Loucy (cell line): ENCODE data around the gene NRF1.

Source experiments
- EZH2phosphoT487 ChIP-seq: fragments of 200-600 bp; IDR thresholded peaks from 2 replicates; pipeline ENCODE4 v1.6.1; 2018; ENCODE audit warnings: antibody characterized with exemption, mild to moderate bottlenecking, moderate library complexity, borderline replicate concordance
- TF ChIP-seq, protein P1 (sequence below): fragments of 200-600 bp; sonication (generic); conservative IDR thresholded peaks from 2 replicates; pipeline ENCODE4 v1.5.1; 2014; ENCODE audit warnings: mild to moderate bottlenecking, antibody characterized with exemption, low read length

DNA sequence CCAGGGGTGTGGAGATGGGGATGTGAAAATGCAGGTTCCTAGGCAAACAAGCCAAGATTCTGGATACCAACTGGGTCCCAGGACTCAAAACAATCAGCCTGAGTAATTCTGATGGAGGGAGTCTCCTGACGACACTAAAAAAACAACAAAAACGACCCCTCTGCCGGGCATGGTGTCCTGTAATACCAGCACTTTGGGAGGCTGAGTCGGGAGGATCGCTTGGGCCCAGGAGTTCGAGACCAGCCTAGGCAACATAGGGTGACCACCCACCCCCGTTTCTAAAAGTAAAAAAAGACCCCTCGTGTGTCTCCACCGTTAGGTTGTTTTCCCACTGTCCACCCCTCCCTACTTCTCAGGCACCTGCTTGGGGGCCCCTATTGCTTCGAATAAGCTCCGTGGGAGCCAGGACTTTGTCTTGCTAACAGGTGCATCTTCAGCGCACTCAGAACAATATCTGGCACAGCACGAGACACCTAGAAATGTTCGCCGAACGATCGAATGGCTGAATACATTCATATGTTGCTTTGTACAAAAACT lies 743 bp upstream of the NRF1 start:
- TF ChIP-seq, protein P1, sequence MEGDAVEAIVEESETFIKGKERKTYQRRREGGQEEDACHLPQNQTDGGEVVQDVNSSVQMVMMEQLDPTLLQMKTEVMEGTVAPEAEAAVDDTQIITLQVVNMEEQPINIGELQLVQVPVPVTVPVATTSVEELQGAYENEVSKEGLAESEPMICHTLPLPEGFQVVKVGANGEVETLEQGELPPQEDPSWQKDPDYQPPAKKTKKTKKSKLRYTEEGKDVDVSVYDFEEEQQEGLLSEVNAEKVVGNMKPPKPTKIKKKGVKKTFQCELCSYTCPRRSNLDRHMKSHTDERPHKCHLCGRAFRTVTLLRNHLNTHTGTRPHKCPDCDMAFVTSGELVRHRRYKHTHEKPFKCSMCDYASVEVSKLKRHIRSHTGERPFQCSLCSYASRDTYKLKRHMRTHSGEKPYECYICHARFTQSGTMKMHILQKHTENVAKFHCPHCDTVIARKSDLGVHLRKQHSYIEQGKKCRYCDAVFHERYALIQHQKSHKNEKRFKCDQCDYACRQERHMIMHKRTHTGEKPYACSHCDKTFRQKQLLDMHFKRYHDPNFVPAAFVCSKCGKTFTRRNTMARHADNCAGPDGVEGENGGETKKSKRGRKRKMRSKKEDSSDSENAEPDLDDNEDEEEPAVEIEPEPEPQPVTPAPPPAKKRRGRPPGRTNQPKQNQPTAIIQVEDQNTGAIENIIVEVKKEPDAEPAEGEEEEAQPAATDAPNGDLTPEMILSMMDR, result no peak
- no peak for TF ChIP-seq EZH2phosphoT487
